DND-41 (cell line): Measurements from ENCODE around the gene GPR42.
"Not testable (repeated sequence)": the region's sequence is repeated elsewhere in the genome, so short reads cannot be mapped to it uniquely, and the experiment has no call there.

Experiments used
- ATAC-seq: fragments of 200-7000 bp; cut with Tn5 transposase; 3 replicates; pipeline ENCODE4 v1.9.1; 2021; ENCODE audit warnings: low read depth; ENCODE audit not compliant: insufficient read depth
- DNase-seq: peaks from one replicate; pipeline ENCODE4 v3.0.0-alpha.2; 2020
- H2AFZ ChIP-seq: 2 replicates; pipeline ENCODE4 v1.6.0; 2012; ENCODE audit warnings: low read depth, low read length
- H3K27ac ChIP-seq: 2 replicates; pipeline ENCODE4 v1.5.1; 2012; ENCODE audit warnings: low read length, inconsistent platforms
- H3K27me3 ChIP-seq: fragments of 200-600 bp; sonication (generic); 2 replicates; pipeline ENCODE4 v1.6.0; 2012; ENCODE audit warnings: low read length, mild to moderate bottlenecking, inconsistent platforms; ENCODE audit not compliant: insufficient read depth, poor library complexity
- H3K36me3 ChIP-seq: 2 replicates; pipeline ENCODE4 v1.5.1; 2012; ENCODE audit warnings: low read length, inconsistent platforms; ENCODE audit not compliant: insufficient read depth
- H3K4me1 ChIP-seq: 2 replicates; pipeline ENCODE4 v1.5.1; 2012; ENCODE audit warnings: mild to moderate bottlenecking, low read length; ENCODE audit not compliant: insufficient read depth
- H3K4me2 ChIP-seq: 2 replicates; pipeline ENCODE4 v1.6.0; 2012; ENCODE audit warnings: mild to moderate bottlenecking, moderate library complexity, low read length, inconsistent platforms; ENCODE audit not compliant: insufficient read depth
- H3K4me3 ChIP-seq, 2 experiments: fragments of 200-600 bp in 1 of 2; shearing (Covaris generic) in 1 of 2; 2 replicates each; pipeline ENCODE4 v1.5.1; 2012 to 2016; ENCODE audit warnings: inconsistent platforms in 2 of 2, low read length in 2 of 2, mild to moderate bottlenecking in 2 of 2, low read depth in 1 of 2, moderate library complexity in 1 of 2
- H3K79me2 ChIP-seq: 2 replicates; pipeline ENCODE4 v1.6.0; 2012; ENCODE audit warnings: low read length, inconsistent platforms; ENCODE audit not compliant: insufficient read depth
- H3K9ac ChIP-seq: 2 replicates; pipeline ENCODE4 v1.6.0; 2012; ENCODE audit warnings: low read depth, mild to moderate bottlenecking, inconsistent platforms, low read length, moderate library complexity
- H3K9me3 ChIP-seq: 2 replicates; pipeline ENCODE4 v1.5.1; 2012; ENCODE audit warnings: low read length, moderate library complexity, mild to moderate bottlenecking, inconsistent platforms; ENCODE audit not compliant: insufficient read depth, severe bottlenecking
- H4K20me1 ChIP-seq: 2 replicates; pipeline ENCODE4 v1.6.0; 2012; ENCODE audit warnings: low read length; ENCODE audit not compliant: insufficient read depth
- EZH2 ChIP-seq: IDR thresholded peaks from 3 replicates; pipeline ENCODE4 v1.6.1; 2012; ENCODE audit warnings: borderline replicate concordance, low read depth, mild to moderate bottlenecking, moderate library complexity, low read length, inconsistent platforms; ENCODE audit not compliant: severe bottlenecking
- TF ChIP-seq, protein P1 (sequence below): IDR thresholded peaks from 2 replicates; pipeline ENCODE4 v1.5.1; 2012; ENCODE audit warnings: borderline replicate concordance, low read length, moderate library complexity, mild to moderate bottlenecking; ENCODE audit not compliant: poor library complexity, severe bottlenecking; ENCODE audit errors: extremely low read depth

The GPR42 gene

DNA sequence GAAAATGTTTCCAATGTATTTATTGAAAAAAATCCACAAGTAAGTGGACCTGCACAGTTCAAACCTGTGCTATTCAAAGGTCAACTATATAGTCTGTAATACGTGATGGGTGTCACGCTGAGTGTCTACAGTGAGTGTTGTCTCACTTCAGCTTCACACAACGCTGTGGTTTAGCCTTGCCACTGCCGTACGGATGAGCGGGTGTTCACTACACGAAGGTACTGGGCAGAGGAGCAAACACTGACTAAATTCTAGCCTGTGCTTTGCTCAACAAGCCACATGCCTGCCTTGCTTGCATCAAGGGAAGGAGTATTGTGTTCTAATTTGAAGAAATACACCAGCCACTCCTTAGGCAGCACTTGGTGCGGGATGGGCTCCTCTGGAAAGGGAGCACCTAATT, 16.0 kb upstream of the GPR42 start:
- no peak overlapping the region for H3K4me2 ChIP-seq
- H3K4me1 ChIP-seq = no peaks in the 10 kb centered on the region
- DNase-seq (no peak), ATAC-seq (no peak)
- H2AFZ ChIP-seq = no peak overlapping the region
- H3K4me3 ChIP-seq = no peak overlapping the region
- H3K9me3 ChIP-seq = no peaks in the 10 kb centered on the region
- H3K9ac ChIP-seq = no peak overlapping the region
- no peak for TF ChIP-seq EZH2
- TF ChIP-seq, protein P1, sequence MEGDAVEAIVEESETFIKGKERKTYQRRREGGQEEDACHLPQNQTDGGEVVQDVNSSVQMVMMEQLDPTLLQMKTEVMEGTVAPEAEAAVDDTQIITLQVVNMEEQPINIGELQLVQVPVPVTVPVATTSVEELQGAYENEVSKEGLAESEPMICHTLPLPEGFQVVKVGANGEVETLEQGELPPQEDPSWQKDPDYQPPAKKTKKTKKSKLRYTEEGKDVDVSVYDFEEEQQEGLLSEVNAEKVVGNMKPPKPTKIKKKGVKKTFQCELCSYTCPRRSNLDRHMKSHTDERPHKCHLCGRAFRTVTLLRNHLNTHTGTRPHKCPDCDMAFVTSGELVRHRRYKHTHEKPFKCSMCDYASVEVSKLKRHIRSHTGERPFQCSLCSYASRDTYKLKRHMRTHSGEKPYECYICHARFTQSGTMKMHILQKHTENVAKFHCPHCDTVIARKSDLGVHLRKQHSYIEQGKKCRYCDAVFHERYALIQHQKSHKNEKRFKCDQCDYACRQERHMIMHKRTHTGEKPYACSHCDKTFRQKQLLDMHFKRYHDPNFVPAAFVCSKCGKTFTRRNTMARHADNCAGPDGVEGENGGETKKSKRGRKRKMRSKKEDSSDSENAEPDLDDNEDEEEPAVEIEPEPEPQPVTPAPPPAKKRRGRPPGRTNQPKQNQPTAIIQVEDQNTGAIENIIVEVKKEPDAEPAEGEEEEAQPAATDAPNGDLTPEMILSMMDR = no peak
- no peaks in the 10 kb centered on the region for H3K79me2 ChIP-seq
- no peaks in the 10 kb centered on the region for H4K20me1 ChIP-seq
- no peaks in the 10 kb centered on the region for H3K36me3 ChIP-seq
- no peaks in the 10 kb centered on the region for H3K27me3 ChIP-seq
- no peak overlapping the region for H3K27ac ChIP-seq

DNA sequence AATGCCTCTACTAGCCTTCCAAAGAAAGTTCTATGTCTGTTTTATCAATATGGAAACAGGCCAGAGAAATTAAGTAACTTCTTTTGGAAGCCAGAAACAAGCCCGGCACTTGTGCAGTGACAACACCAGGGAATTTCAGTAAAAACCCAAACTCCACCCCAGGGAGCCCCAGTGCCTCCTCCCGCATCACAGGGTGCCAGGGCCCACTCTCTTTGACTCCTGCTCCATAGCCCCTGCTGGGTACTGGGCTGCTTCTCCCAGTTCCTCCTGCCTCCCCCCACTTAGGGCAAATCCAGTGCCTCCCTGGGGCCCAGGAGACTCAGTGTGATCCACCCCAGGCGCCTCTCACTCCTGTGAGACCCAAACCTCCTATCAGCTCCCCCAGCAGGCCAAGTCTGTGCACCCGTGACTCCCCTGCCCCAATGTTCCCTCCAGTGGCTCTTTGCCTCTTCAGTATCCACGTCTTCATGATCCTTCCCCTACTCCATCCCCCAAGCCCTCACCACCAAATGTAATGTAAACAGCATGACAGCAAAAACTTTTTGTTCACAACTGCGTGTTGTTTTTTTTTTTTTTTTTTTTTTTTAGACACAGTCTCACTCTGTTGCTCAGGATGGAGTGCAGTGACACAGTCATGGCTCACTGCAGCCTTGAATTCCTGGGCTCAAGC, 14.9 kb upstream of the GPR42 start:
- no peak overlapping the region for H3K4me2 ChIP-seq
- H3K9me3 ChIP-seq = no peaks in the 10 kb centered on the region
- no peak for ATAC-seq
- H3K4me1 ChIP-seq = no peaks in the 10 kb centered on the region
- H3K79me2 ChIP-seq = no peaks in the 10 kb centered on the region
- no peak overlapping the region for H3K4me3 ChIP-seq
- H3K27ac ChIP-seq = no peak overlapping the region
- no peak overlapping the region for H3K9ac ChIP-seq
- H3K27me3 ChIP-seq = no peaks in the 10 kb centered on the region
- no peak for TF ChIP-seq EZH2
- TF ChIP-seq, protein P1 = no peak
- H2AFZ ChIP-seq = no peak overlapping the region
- peak; percentile 2 for DNase-seq
- no peaks in the 10 kb centered on the region for H4K20me1 ChIP-seq
- no peaks in the 10 kb centered on the region for H3K36me3 ChIP-seq

DNA sequence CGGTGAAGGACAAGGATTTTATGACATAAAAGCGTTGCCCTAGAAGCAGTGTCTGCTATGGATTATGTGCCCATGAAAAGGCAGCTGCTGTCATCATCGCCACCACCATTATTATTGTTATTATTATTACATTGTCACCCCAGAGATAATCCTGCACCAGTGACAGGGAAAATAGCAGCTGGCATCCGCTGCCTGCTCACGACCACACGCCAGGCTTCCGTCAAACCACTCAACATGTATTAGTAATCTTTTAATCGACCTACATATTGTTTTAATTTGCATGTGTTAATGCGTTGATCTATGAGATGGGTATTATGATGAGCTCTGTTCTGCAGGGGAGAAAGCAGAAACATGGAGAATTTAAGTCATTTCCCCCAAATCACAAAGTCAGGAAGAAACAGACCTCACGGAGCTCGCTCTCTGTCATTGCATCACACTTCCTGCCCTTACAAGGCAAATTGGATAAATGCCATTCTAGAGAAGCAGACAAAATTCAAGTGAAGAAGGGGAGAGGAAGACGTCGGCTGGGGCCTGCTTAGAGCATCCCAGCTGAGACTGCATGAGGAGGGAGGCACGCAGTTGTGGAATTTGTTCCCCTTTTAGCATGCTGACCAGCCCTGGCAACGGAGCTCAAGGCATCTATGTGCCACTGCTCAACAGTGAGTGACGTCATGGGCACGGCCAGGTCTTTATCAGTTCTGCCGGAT, 12.8 kb upstream of the GPR42 start, which contains the start of gene FFAR3:
TSS of gene FFAR3 (plus strand) at position 594 of the 707 bp plus-strand sequence. CDS start 431 bp downstream, outside the sequence.
- H3K27ac ChIP-seq = no peak within 1 kb of the TSS
- no peaks in the 10 kb centered on the region for H3K36me3 ChIP-seq
- no peaks in the 10 kb centered on the region for H3K27me3 ChIP-seq
- ATAC-seq = no peak
- H3K9me3 ChIP-seq = no peaks in the 10 kb centered on the region
- no peak within 1 kb of the TSS for H3K4me3 ChIP-seq
- H3K79me2 ChIP-seq = no peaks in the 10 kb centered on the region
- no peaks in the 10 kb centered on the region for H3K4me1 ChIP-seq
- no peak within 1 kb of the TSS for H3K9ac ChIP-seq
- H2AFZ ChIP-seq = no peak within 1 kb of the TSS
- peak; percentile 5 for DNase-seq
- TF ChIP-seq, protein P1 = no peak
- TF ChIP-seq EZH2 = no peak
- H3K4me2 ChIP-seq = no peak within 1 kb of the TSS
- H4K20me1 ChIP-seq = no peaks in the 10 kb centered on the region

DNA sequence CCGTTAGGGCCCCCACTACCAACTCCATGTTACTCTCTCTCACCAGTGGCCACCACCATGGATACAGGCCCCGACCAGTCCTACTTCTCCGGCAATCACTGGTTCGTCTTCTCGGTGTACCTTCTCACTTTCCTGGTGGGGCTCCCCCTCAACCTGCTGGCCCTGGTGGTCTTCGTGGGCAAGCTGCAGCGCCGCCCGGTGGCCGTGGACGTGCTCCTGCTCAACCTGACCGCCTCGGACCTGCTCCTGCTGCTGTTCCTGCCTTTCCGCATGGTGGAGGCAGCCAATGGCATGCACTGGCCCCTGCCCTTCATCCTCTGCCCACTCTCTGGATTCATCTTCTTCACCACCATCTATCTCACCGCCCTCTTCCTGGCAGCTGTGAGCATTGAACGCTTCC, 12.0 kb upstream of the GPR42 start:
- not testable (repeated sequence) for H3K79me2 ChIP-seq, DNase-seq, H3K27me3 ChIP-seq, H3K9me3 ChIP-seq, H3K9ac ChIP-seq, H3K36me3 ChIP-seq, H3K4me1 ChIP-seq, H3K27ac ChIP-seq, ATAC-seq, H2AFZ ChIP-seq, H3K4me2 ChIP-seq, H4K20me1 ChIP-seq, H3K4me3 ChIP-seq

DNA sequence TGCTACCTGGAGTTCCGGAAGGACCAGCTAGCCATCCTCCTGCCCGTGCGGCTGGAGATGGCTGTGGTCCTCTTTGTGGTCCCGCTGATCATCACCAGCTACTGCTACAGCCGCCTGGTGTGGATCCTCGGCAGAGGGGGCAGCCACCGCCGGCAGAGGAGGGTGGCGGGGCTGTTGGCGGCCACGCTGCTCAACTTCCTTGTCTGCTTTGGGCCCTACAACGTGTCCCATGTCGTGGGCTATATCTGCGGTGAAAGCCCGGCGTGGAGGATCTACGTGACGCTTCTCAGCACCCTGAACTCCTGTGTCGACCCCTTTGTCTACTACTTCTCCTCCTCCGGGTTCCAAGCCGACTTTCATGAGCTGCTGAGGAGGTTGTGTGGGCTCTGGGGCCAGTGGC, 11.5 kb upstream of the GPR42 start:
- H3K9me3 ChIP-seq, H3K36me3 ChIP-seq, H3K4me1 ChIP-seq, H3K4me2 ChIP-seq, H4K20me1 ChIP-seq, H3K79me2 ChIP-seq, H3K27me3 ChIP-seq, H3K4me3 ChIP-seq, DNase-seq, H2AFZ ChIP-seq, H3K9ac ChIP-seq, ATAC-seq, H3K27ac ChIP-seq: not testable (repeated sequence)

DNA sequence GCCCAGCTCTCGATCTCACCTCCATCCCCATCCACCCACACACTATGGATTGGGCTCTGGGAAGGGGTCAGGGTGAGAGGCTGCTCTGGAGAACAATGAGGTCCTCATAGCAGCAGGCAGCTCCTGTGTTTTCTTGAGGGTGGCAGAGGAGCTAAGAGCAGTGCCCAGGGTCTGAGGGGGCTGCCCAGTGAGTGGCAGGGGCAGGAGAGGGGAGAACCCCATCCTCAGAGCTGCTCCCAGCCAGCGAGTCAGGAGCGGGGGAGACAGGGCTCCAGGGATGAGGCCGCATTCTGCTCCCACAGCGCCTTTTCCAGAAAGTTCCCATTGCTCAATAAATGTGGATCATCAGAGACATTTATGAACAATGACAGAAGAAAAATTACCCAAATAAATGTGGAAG, 10.8 kb upstream of the GPR42 start:
- DNase-seq, H4K20me1 ChIP-seq, H3K9ac ChIP-seq, H3K4me1 ChIP-seq, H3K9me3 ChIP-seq, H3K36me3 ChIP-seq, H2AFZ ChIP-seq, H3K27me3 ChIP-seq, H3K27ac ChIP-seq, H3K79me2 ChIP-seq, ATAC-seq, H3K4me3 ChIP-seq, H3K4me2 ChIP-seq: not testable (repeated sequence)
